K562 (cell line): Measurements from ENCODE around the gene NR6A1. TPM values are rescaled to one million over a fixed set of nuclear protein-coding genes. Genes with fewer than 3 reads are reported as not detected.

ENCODE experiments used
- ATAC-seq: fragments of 200-7000 bp; cut with Tn5 transposase; 3 replicates; pipeline ENCODE4 v1.9.1; 2020; ENCODE audit warnings: moderate library complexity
- BruUV-seq: library from RNA; stranded (reverse); fragments of 400-500 nt; replicated peaks from 2 replicates; lab custom pipeline; 2021; lab: Mats Ljungman, UMichigan
- CTCF ChIA-PET: fragments of 300-600 bp; formaldehyde crosslinking; extraction: SDS; loops from one replicate; lab custom pipeline; 2021; ENCODE audit warnings: low intra/inter-chr PET ratio; lab: Yijun Ruan, JAX
- POLR2A ChIA-PET: fragments of 300-600, 350-650 bp; sonication (Branson Sonifier 250); formaldehyde crosslinking; extraction: SDS; loops from one replicate; lab custom pipeline; 2021; ENCODE audit warnings: antibody characterized with exemption, inconsistent platforms; lab: Yijun Ruan, JAX
- DNase-seq, 4 experiments: peaks; one replicate each; pipeline versions ENCODE4 v3.0.0 to v3.0.0-alpha.2; 2011 to 2018; ENCODE audit warnings: low spot score in 3 of 4, mixed read lengths in 3 of 4; ENCODE audit errors: extremely low read depth in 1 of 4
- FAIRE-seq: peaks from 2 replicates; lab custom pipeline; 2011; peaks lifted over from hg19 to GRCh38; lab: Jason Lieb, UNC
- H2AFZ ChIP-seq: 2 replicates; pipeline ENCODE4 v1.6.0; 2011; ENCODE audit warnings: low read depth, low read length, control low read depth, inconsistent platforms
- H3K27ac ChIP-seq: fragments of 200-600 bp; 3 replicates; pipeline ENCODE4 v1.8.0; 2011; ENCODE audit warnings: low read depth, mild to moderate bottlenecking, control low read depth, inconsistent platforms, low read length, moderate library complexity, mixed read lengths; ENCODE audit errors: extremely low read depth
- H3K27me3 ChIP-seq, 2 experiments: fragments of 300-600 bp in 1 of 2; 2 replicates in 1 of 2; 3 replicates in 1 of 2; pipeline versions ENCODE4 v1.6.0 to v1.8.0; 2011; ENCODE audit warnings: inconsistent platforms in 2 of 2, low read length in 2 of 2, mild to moderate bottlenecking in 1 of 2, mixed read lengths in 1 of 2, moderate library complexity in 1 of 2; ENCODE audit not compliant: control insufficient read depth in 2 of 2, insufficient read depth in 2 of 2
- H3K36me3 ChIP-seq: fragments of 300-600 bp; 3 replicates; pipeline ENCODE4 v1.8.0; 2011; ENCODE audit warnings: mild to moderate bottlenecking, low read length, inconsistent platforms; ENCODE audit not compliant: control insufficient read depth, insufficient read depth
- H3K4me1 ChIP-seq, 2 experiments: fragments of 200-600 bp in 1 of 2; replicated peaks in 1 of 2; 2 replicates in 1 of 2; 3 replicates in 1 of 2; pipeline versions ENCODE4 v1.5.1 to v1.8.0; 2011; ENCODE audit warnings: inconsistent platforms in 2 of 2, low read length in 2 of 2, mild to moderate bottlenecking in 1 of 2, mixed read lengths in 1 of 2, moderate library complexity in 1 of 2; ENCODE audit not compliant: control insufficient read depth in 2 of 2, insufficient read depth in 2 of 2
- H3K4me2 ChIP-seq: 2 replicates; pipeline ENCODE4 v1.6.1; 2011; ENCODE audit warnings: low read length, control low read depth, inconsistent platforms, mixed read lengths; ENCODE audit not compliant: insufficient read depth
- H3K4me3 ChIP-seq: fragments of 200-600 bp; sonication (generic), shearing (Covaris generic); 2 replicates; pipeline ENCODE4 v1.5.1; 2016; ENCODE audit warnings: control low read depth, inconsistent platforms
- H3K79me2 ChIP-seq: fragments of 200-600 bp; 3 replicates; pipeline ENCODE4 v1.8.0; 2011; ENCODE audit warnings: low read length, inconsistent platforms; ENCODE audit not compliant: control insufficient read depth, insufficient read depth
- H3K9ac ChIP-seq, 2 experiments: 2 replicates each; pipeline versions ENCODE4 v1.6.0 to v1.6.1; 2011; ENCODE audit warnings: low read depth in 2 of 2, low read length in 2 of 2, control low read depth in 1 of 2, inconsistent platforms in 1 of 2, mild to moderate bottlenecking in 1 of 2, mixed read lengths in 1 of 2; ENCODE audit not compliant: insufficient read depth in 1 of 2
- H3K9me1 ChIP-seq: one replicate; pipeline ENCODE4 v1.6.0; 2011; ENCODE audit warnings: inconsistent platforms, mild to moderate bottlenecking, low read length, moderate library complexity; ENCODE audit not compliant: control insufficient read depth, insufficient read depth
- H3K9me3 ChIP-seq: replicated peaks from 2 replicates; pipeline ENCODE4 v1.5.1; 2011; ENCODE audit warnings: low read depth, low read length, inconsistent platforms; ENCODE audit not compliant: control insufficient read depth, insufficient read depth
- H4K20me1 ChIP-seq: replicated peaks from 2 replicates; pipeline ENCODE4 v1.6.1; 2011; ENCODE audit warnings: low read length, inconsistent platforms, mixed read lengths; ENCODE audit not compliant: control insufficient read depth, insufficient read depth
- CBX2 ChIP-seq: fragments of 200-600 bp; sonication (generic); IDR thresholded peaks from one replicate; pipeline ENCODE4 v1.6.1; 2012; ENCODE audit warnings: mild to moderate bottlenecking, low read length, inconsistent platforms; ENCODE audit not compliant: insufficient read depth, poor library complexity, severe bottlenecking
- EGR1 ChIP-seq: fragments of 450-650 bp; conservative IDR thresholded peaks from 2 replicates; pipeline ENCODE4 v1.6.1; 2017; ENCODE audit warnings: mild to moderate bottlenecking
- HNRNPH1 ChIP-seq: fragments of 200-400 bp; formaldehyde crosslinking; optimal IDR thresholded peaks from 2 replicates; pipeline ENCODE3; 2017; ENCODE audit warnings: low read depth, mild to moderate bottlenecking, low read length, moderate library complexity
- KAT7 ChIP-seq: sonication (generic); formaldehyde crosslinking; IDR thresholded peaks from 2 replicates; pipeline ENCODE4 v1.8.0; 2022; ENCODE audit warnings: missing genetic modification reagents, mild to moderate bottlenecking, borderline replicate concordance
- MAFF ChIP-seq: IDR thresholded peaks from 2 replicates; pipeline ENCODE4 v1.6.1; 2012; ENCODE audit warnings: low read length, improper control_type of control experiment
- PRMT5 ChIP-seq: sonication (generic); formaldehyde crosslinking; IDR thresholded peaks from 2 replicates; pipeline ENCODE4 v1.5.0; 2020; ENCODE audit warnings: missing genetic modification reagents
- RBM14 ChIP-seq: fragments of 200-400 bp; formaldehyde crosslinking; IDR thresholded peaks from 2 replicates; pipeline ENCODE4 v1.6.1; 2018; ENCODE audit warnings: low read depth, mild to moderate bottlenecking, low read length, moderate library complexity, borderline replicate concordance; ENCODE audit not compliant: insufficient read depth
- RBM34 ChIP-seq: fragments of 200-400 bp; formaldehyde crosslinking; IDR thresholded peaks from 2 replicates; pipeline ENCODE4 v1.6.1; 2018; ENCODE audit warnings: low read length, borderline replicate concordance; ENCODE audit not compliant: insufficient read depth
- SAP30 ChIP-seq: fragments of 200-600 bp; sonication (generic); IDR thresholded peaks from 2 replicates; pipeline ENCODE4 v1.6.1; 2012; ENCODE audit warnings: borderline replicate concordance, low read depth, mild to moderate bottlenecking, moderate library complexity, low read length, control low read depth, inconsistent platforms; ENCODE audit not compliant: insufficient read depth, poor library complexity, severe bottlenecking
- ZZZ3 ChIP-seq: fragments of 450-650 bp; IDR thresholded peaks from 2 replicates; pipeline ENCODE4 v1.6.1; 2016; ENCODE audit warnings: antibody characterized with exemption, mild to moderate bottlenecking, moderate library complexity
- WGBS: fragments of 100-300 bp; shearing (Covaris generic); methylation state at CpG from one replicate; pipeline ENCODE4 v1.1.6; 2016; ENCODE audit warnings: low coverage, mixed read lengths; ENCODE audit not compliant: insufficient coverage; ENCODE audit errors: missing lambda C conversion rate; 5-methylcytosine and 5-hydroxymethylcytosine counted together
- in situ Hi-C: fragments of 300-500 bp; cut with MboI; formaldehyde crosslinking; loops from 4 replicates; pipeline ENCODE4 v1.15.0; 2018; ENCODE audit warnings: inconsistent platforms, mixed read lengths
- intact Hi-C: fragments of 100-400 bp; cut with micrococcal nuclease; formaldehyde crosslinking; loops from 2 replicates; pipeline ENCODE4 v1.14.2; 2022
- polyA plus RNA-seq, 8 experiments: library from polyadenylated mRNA; depleted of rRNA in 4 of 8; stranded (reverse) in 5 of 8; unstranded in 3 of 8; fragments of >200 nt; fragmentation: Nextera tagmentation in 2 of 8; fragmentation: Illumina TruSeq in 1 of 8; extraction: Ambion mirVana in 2 of 8; extraction: Trizol in 1 of 8; gene quantifications; 2 replicates each; pipeline versions ENCODE4 v1.2.1 to v1.2.3, GENCODE V29; 2011 to 2014; ENCODE audit warnings: inconsistent platforms in 1 of 8, missing spikeins in 1 of 8
- total RNA-seq, 7 experiments: library from RNA; depleted of rRNA in 6 of 7; stranded (reverse); fragments of >200 nt in 6 of 7; fragmentation: Illumina TruSeq in 2 of 7; extraction: Trizol in 2 of 7; gene quantifications; 2 replicates each; pipeline versions ENCODE4 v1.2.1 to v1.2.3, GENCODE V29; 2011 to 2021; ENCODE audit warnings: low replicate concordance in 1 of 7
- TF ChIP-seq, protein P1 (sequence below): sonication (generic); formaldehyde crosslinking; IDR thresholded peaks from 2 replicates; pipeline ENCODE4 v1.8.1; 2023; ENCODE audit warnings: mild to moderate bottlenecking, missing genetic modification reagents
- TF ChIP-seq, protein P2 (sequence below): sonication (generic); formaldehyde crosslinking; IDR thresholded peaks from 2 replicates; pipeline ENCODE4 v1.8.0; 2022; ENCODE audit warnings: mild to moderate bottlenecking, missing genetic modification reagents, borderline replicate concordance
- TF ChIP-seq, protein P3 (sequence below), 3 experiments: IDR thresholded peaks in 2 of 3; conservative IDR thresholded peaks in 1 of 3; 2 replicates each; pipeline ENCODE4 v1.5.1; 2011 to 2012; ENCODE audit warnings: low read length in 3 of 3, mild to moderate bottlenecking in 3 of 3, control low read depth in 2 of 3, improper control_type of control experiment in 1 of 3, inconsistent platforms in 1 of 3, low read depth in 1 of 3, mixed read lengths in 1 of 3, moderate library complexity in 1 of 3; ENCODE audit not compliant: insufficient read depth in 2 of 3

Gene NR6A1
- total and polyA plus RNA-seq, 9 of the 15 experiments (the other 6 are each of a cell fraction or from before 2014, with no cell fraction given): 9.7 to 55.4 (median 28.3) TPM

DNA sequence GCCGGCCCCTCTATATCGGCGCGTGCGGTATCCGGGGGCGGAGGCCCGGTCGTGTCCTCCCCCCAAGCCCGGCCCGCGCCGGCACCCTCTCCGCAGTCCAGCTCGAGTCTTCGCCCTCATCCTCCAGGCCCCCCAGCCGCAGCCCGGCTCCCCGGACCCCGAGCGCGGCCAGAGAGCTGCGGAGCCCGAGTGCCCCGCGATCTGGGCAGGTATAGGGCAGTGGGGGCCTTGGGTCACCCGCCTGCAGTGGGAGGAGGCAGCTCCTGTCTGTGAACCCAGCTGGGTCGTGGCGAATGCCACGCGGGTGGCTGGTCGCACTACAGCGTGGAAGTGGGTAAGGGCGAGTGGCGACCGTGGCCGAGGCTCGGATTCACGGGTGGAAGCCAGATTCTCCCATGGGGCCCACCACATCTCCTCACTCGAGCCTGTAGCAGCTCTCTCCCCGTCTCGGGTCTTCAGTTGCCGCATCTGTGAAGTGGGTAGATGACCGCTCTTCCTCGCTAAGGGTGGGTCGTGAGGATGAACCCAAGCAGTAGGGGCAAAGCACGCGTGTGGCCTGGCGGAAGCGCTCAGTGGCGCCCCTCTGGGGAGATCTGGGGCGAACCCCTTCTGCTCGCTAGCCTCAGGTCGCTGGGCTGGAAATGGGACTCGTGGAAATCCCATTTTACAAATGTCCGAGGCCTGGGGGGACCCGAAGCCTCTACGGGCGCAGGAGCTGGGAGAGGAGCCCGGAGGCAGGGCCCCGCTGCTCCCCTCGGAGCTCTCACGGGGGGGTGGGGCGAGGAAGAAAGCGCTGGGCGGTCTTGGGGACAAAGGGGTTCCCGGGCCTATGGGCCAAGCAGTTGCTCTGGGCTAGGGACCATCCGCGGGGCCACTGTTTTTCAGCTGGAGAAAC, 265.9 kb downstream of the NR6A1 start:
- no peak for FAIRE-seq
- no TSS peak for BruUV-seq
- Histone ChIP-seq H3K4me3 (no peak overlapping the region), H3K9me3 (no peaks in the 10 kb centered on the region), H3K27ac (no peak overlapping the region), H3K9ac (no peak overlapping the region), H3K27me3 (peaks cover 19 to 38% of the 10 kb centered on the region in 2 experiments; a peak in 3 of 5 replicates), H3K79me2 (no peaks in the 10 kb centered on the region), H4K20me1 (0 out of 2 replicates have a peak, but pooled peaks cover 4% of the 10 kb centered on the region), H3K4me1 (peaks cover 0 to 48% of the 10 kb centered on the region in 2 experiments; a peak in 4 of 5 replicates), H3K9me1 (no peaks in the 10 kb centered on the region), H3K4me2 (no peak overlapping the region), H3K36me3 (no peaks in the 10 kb centered on the region), H2AFZ (no peak overlapping the region)
- POLR2A ChIA-PET: interaction anchor here (0.6 to 0.7 kb wide), 4 partner anchors 11 to 174 kb away, joined by 3 to 4 read pairs (median 3); no protein-coding TSS in a partner anchor
- intact Hi-C loops: no loop called here
- peak; percentile 29; the same call in 1 of the 3 replicates for ATAC-seq
- in situ Hi-C loops: no loop called here
- WGBS: 62% methylated on average over 30 of the region's 69 CpGs
- DNase-seq: no peak
- CTCF ChIA-PET: no interaction called here
- TF ChIP-seq RBM14: 0 out of 2 replicates have a peak, but pooled peaks have one; percentile 60
- TF ChIP-seq HNRNPH1: no peak
- no peak for TF ChIP-seq MAFF
- TF ChIP-seq EGR1: peak; percentile 25; the same call in 1 of the 2 replicates
- TF ChIP-seq, protein P1, sequence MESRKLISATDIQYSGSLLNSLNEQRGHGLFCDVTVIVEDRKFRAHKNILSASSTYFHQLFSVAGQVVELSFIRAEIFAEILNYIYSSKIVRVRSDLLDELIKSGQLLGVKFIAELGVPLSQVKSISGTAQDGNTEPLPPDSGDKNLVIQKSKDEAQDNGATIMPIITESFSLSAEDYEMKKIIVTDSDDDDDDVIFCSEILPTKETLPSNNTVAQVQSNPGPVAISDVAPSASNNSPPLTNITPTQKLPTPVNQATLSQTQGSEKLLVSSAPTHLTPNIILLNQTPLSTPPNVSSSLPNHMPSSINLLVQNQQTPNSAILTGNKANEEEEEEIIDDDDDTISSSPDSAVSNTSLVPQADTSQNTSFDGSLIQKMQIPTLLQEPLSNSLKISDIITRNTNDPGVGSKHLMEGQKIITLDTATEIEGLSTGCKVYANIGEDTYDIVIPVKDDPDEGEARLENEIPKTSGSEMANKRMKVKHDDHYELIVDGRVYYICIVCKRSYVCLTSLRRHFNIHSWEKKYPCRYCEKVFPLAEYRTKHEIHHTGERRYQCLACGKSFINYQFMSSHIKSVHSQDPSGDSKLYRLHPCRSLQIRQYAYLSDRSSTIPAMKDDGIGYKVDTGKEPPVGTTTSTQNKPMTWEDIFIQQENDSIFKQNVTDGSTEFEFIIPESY (CRISPR knock-in tag): peak; percentile 95
- TF ChIP-seq ZZZ3: no peak
- no peak for TF ChIP-seq PRMT5
- no peak for TF ChIP-seq CBX2
- TF ChIP-seq SAP30: no peak
- TF ChIP-seq, protein P2, sequence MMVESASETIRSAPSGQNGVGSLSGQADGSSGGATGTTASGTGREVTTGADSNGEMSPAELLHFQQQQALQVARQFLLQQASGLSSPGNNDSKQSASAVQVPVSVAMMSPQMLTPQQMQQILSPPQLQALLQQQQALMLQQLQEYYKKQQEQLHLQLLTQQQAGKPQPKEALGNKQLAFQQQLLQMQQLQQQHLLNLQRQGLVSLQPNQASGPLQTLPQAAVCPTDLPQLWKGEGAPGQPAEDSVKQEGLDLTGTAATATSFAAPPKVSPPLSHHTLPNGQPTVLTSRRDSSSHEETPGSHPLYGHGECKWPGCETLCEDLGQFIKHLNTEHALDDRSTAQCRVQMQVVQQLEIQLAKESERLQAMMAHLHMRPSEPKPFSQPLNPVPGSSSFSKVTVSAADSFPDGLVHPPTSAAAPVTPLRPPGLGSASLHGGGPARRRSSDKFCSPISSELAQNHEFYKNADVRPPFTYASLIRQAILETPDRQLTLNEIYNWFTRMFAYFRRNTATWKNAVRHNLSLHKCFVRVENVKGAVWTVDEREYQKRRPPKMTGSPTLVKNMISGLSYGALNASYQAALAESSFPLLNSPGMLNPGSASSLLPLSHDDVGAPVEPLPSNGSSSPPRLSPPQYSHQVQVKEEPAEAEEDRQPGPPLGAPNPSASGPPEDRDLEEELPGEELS (CRISPR knock-in tag): no peak
- TF ChIP-seq, protein P3, sequence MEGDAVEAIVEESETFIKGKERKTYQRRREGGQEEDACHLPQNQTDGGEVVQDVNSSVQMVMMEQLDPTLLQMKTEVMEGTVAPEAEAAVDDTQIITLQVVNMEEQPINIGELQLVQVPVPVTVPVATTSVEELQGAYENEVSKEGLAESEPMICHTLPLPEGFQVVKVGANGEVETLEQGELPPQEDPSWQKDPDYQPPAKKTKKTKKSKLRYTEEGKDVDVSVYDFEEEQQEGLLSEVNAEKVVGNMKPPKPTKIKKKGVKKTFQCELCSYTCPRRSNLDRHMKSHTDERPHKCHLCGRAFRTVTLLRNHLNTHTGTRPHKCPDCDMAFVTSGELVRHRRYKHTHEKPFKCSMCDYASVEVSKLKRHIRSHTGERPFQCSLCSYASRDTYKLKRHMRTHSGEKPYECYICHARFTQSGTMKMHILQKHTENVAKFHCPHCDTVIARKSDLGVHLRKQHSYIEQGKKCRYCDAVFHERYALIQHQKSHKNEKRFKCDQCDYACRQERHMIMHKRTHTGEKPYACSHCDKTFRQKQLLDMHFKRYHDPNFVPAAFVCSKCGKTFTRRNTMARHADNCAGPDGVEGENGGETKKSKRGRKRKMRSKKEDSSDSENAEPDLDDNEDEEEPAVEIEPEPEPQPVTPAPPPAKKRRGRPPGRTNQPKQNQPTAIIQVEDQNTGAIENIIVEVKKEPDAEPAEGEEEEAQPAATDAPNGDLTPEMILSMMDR (IDR thresholded peaks at IDR 0.05 in 2 of 3, conservative IDR thresholded peaks at IDR 0.05 in 1 of 3; ENCODE audit: insufficient read depth in 2 of 3, low read depth in 1 of 3, low read length in 3 of 3): peak in 2 of 3 experiments; percentile 7 to 21; a peak in 1 of 6 replicates
- TF ChIP-seq RBM34: no peak
- no peak for TF ChIP-seq KAT7 (CRISPR knock-in tag)
